ENCODE results near the gene TMEM63C.

TMEM63C gene

DNA sequence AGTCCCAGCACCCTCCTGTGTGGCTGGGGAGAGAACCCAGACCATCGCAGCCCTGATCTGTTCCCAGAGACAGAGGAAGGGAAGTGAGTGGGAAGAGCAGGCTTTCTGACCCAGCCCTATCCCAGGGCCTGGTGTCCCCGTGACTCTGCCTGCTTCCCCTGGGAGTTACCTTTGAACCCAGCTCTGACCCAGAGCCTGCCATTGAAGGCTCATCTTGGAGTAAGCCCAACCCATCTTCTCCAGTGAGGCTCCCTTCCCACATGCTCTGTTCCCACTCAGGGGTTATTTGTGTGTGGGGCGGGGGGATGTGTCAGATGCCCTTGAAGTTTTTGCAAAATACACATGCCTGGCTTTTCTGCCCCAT, 6.0 kb downstream of the TMEM63C start:
- Histone ChIP-seq H3K4me3 (IDR thresholded peaks at IDR 0.05; ENCODE audit: insufficient read depth, low read depth, low read length) (no peak overlapping the region), H3K4me2 (no peak overlapping the region), H3K4me1 (ENCODE audit: low read depth, poor library complexity, severe bottlenecking) (no peaks in the 10 kb centered on the region), H3K27ac (no peak overlapping the region), H4K20me1 (ENCODE audit: insufficient read depth) (no peaks in the 10 kb centered on the region), H3K27me3 (ENCODE audit: insufficient read depth, low read depth) (no peaks in the 10 kb centered on the region), H2AFZ (ENCODE audit: low read depth) (no peak overlapping the region), H3K79me2 (ENCODE audit: insufficient read depth, low read depth) (no peaks in the 10 kb centered on the region), H3K9ac (no peak overlapping the region), H3K36me3 (ENCODE audit: insufficient read depth) (no peaks in the 10 kb centered on the region)
- TF ChIP-seq, protein P1, sequence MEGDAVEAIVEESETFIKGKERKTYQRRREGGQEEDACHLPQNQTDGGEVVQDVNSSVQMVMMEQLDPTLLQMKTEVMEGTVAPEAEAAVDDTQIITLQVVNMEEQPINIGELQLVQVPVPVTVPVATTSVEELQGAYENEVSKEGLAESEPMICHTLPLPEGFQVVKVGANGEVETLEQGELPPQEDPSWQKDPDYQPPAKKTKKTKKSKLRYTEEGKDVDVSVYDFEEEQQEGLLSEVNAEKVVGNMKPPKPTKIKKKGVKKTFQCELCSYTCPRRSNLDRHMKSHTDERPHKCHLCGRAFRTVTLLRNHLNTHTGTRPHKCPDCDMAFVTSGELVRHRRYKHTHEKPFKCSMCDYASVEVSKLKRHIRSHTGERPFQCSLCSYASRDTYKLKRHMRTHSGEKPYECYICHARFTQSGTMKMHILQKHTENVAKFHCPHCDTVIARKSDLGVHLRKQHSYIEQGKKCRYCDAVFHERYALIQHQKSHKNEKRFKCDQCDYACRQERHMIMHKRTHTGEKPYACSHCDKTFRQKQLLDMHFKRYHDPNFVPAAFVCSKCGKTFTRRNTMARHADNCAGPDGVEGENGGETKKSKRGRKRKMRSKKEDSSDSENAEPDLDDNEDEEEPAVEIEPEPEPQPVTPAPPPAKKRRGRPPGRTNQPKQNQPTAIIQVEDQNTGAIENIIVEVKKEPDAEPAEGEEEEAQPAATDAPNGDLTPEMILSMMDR (conservative IDR thresholded peaks at IDR 0.05; ENCODE audit: low read depth, low read length), result no peak

DNA sequence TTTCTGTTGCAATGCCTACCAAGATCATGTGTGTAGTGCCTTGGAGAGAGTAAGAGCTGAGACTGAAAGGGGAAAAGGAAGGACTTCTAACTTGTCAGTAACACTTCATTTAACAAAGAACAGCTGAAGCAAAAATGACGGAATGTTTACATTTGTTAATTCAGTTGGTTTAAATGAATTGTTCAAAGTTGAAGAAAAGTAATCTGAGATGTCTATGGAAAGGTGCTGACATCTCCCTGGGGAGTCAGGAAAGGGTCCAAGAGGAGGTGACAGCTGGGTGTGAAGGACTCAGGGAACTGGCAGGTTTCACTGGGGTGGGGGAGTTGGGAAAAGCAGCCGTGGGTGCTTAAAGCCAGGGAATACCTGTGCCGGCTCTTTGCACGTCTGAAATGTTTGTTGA, 7.9 kb downstream of the TMEM63C start:
- H3K9ac ChIP-seq, result no peak overlapping the region
- H3K79me2 ChIP-seq (ENCODE audit: insufficient read depth, low read depth), result no peaks in the 10 kb centered on the region
- H3K4me3 ChIP-seq (IDR thresholded peaks at IDR 0.05; ENCODE audit: insufficient read depth, low read depth, low read length), result no peak overlapping the region
- no peaks in the 10 kb centered on the region for H4K20me1 ChIP-seq (ENCODE audit: insufficient read depth)
- H3K4me1 ChIP-seq (ENCODE audit: low read depth, poor library complexity, severe bottlenecking), result no peaks in the 10 kb centered on the region
- H3K27me3 ChIP-seq (ENCODE audit: insufficient read depth, low read depth), result no peaks in the 10 kb centered on the region
- H3K36me3 ChIP-seq (ENCODE audit: insufficient read depth), result no peaks in the 10 kb centered on the region
- no peak overlapping the region for H3K4me2 ChIP-seq
- H3K27ac ChIP-seq, result no peak overlapping the region
- TF ChIP-seq, protein P1 (conservative IDR thresholded peaks at IDR 0.05; ENCODE audit: low read depth, low read length), result no peak
- H2AFZ ChIP-seq (ENCODE audit: low read depth), result no peak overlapping the region

DNA sequence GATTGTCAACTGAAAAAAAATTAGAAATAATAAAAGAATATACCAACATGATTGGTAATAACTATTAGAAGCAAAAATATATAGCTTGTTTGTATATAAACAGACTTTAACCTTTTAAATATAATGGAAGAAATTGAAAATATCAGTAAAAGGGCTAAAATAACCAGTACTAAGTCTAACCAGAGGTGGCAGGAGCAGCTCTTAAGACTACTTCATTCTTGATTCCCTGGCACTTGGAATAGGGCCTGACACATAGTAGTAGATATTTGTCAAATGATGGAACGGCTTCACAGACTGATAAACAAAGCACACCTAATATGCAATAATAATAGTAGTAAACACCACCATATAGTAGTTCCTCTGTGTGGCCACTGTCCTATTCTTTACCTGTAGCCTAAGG, 9.4 kb downstream of the TMEM63C start:
- H3K9ac ChIP-seq, result no peak overlapping the region
- no peaks in the 10 kb centered on the region for H3K27me3 ChIP-seq (ENCODE audit: insufficient read depth, low read depth)
- H3K4me2 ChIP-seq, result no peak overlapping the region
- TF ChIP-seq, protein P1 (conservative IDR thresholded peaks at IDR 0.05; ENCODE audit: low read depth, low read length), result no peak
- H3K79me2 ChIP-seq (ENCODE audit: insufficient read depth, low read depth), result no peaks in the 10 kb centered on the region
- H3K4me3 ChIP-seq (IDR thresholded peaks at IDR 0.05; ENCODE audit: insufficient read depth, low read depth, low read length), result no peak overlapping the region
- H2AFZ ChIP-seq (ENCODE audit: low read depth), result no peak overlapping the region
- no peak overlapping the region for H3K27ac ChIP-seq
- H4K20me1 ChIP-seq (ENCODE audit: insufficient read depth), result no peaks in the 10 kb centered on the region
- H3K36me3 ChIP-seq (ENCODE audit: insufficient read depth), result no peaks in the 10 kb centered on the region
- H3K4me1 ChIP-seq (ENCODE audit: low read depth, poor library complexity, severe bottlenecking), result no peaks in the 10 kb centered on the region

DNA sequence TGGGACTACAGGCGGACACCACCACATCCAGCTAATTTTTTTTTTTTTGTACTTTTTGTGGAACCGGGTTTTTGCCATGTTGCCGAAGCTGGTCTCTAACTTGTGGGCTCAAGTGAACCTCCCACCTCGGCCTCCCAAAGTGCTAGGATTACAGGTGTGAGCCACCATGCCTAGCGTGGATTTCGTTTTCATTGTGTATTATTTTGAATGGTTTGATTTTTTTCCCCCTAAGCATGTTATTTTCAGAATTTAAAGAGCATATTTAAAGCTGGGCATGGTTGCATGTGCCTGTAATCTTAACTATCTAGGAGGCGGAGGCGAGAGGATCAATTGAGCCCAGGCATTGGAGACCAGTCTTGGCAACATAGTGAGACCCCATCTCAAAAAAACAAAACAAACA, 13.1 kb downstream of the TMEM63C start:
- Histone ChIP-seq H4K20me1 (ENCODE audit: insufficient read depth) (no peaks in the 10 kb centered on the region), H3K27me3 (ENCODE audit: insufficient read depth, low read depth) (no peaks in the 10 kb centered on the region), H3K9ac (no peak overlapping the region), H3K27ac (no peak overlapping the region), H3K4me1 (ENCODE audit: low read depth, poor library complexity, severe bottlenecking) (no peaks in the 10 kb centered on the region), H3K4me3 (IDR thresholded peaks at IDR 0.05; ENCODE audit: insufficient read depth, low read depth, low read length) (no peak overlapping the region), H2AFZ (ENCODE audit: low read depth) (no peak overlapping the region), H3K4me2 (no peak overlapping the region), H3K36me3 (ENCODE audit: insufficient read depth) (no peaks in the 10 kb centered on the region), H3K79me2 (ENCODE audit: insufficient read depth, low read depth) (no peaks in the 10 kb centered on the region)
- TF ChIP-seq, protein P1 (conservative IDR thresholded peaks at IDR 0.05; ENCODE audit: low read depth, low read length), result no peak

DNA sequence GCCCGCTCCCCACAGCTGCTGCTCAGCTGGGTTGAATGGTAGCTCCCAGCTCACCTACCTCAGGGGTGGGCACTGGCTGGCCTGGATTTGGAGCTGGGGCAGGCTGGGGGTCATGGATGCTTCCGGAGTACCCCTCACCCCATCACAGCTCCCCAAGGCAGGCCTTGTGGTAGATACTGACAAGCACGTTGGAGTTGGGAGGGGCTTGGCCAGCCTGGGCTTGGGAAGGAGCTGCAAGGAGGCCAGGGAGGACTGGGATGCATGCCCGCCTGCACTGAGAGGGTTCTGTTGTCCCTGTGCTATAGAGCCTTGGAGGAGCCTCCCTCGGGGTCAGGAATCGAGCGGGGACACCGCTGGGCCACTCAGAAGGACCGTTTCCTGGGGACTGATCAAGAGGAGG, 14.2 kb downstream of the TMEM63C start:
- TF ChIP-seq, protein P1 (conservative IDR thresholded peaks at IDR 0.05; ENCODE audit: low read depth, low read length), result no peak
- H3K27me3 ChIP-seq (ENCODE audit: insufficient read depth, low read depth), result no peaks in the 10 kb centered on the region
- H3K4me3 ChIP-seq (IDR thresholded peaks at IDR 0.05; ENCODE audit: insufficient read depth, low read depth, low read length), result no peak overlapping the region
- no peak overlapping the region for H3K27ac ChIP-seq
- H3K9ac ChIP-seq, result no peak overlapping the region
- no peaks in the 10 kb centered on the region for H3K4me1 ChIP-seq (ENCODE audit: low read depth, poor library complexity, severe bottlenecking)
- no peak overlapping the region for H2AFZ ChIP-seq (ENCODE audit: low read depth)
- no peaks in the 10 kb centered on the region for H3K79me2 ChIP-seq (ENCODE audit: insufficient read depth, low read depth)
- H3K36me3 ChIP-seq (ENCODE audit: insufficient read depth), result no peaks in the 10 kb centered on the region
- H3K4me2 ChIP-seq, result no peak overlapping the region
- no peaks in the 10 kb centered on the region for H4K20me1 ChIP-seq (ENCODE audit: insufficient read depth)
